Measurements from ENCODE around the gene SERPINA10. TPM values are rescaled to one million over a fixed set of nuclear protein-coding genes. Genes with fewer than 3 reads are reported as not detected.
A peak's percentile ranks its signal among the peaks of the same experiment; 100 is the strongest.
"Not testable (repeated sequence)": the region's sequence is repeated elsewhere in the genome, so short reads cannot be mapped to it uniquely, and the experiment has no call there.

Gene SERPINA10
- total RNA-seq, 1 experiment from 2014 or later = 0.04 TPM

GRCh38 chr14:94276898-94277561 is 16.0 kb downstream of the SERPINA10 start:
- POLR2A ChIA-PET; H3K27me3 Mint-ChIP-seq (ENCODE audit: low read depth); ATAC-seq; H3K4me3 Mint-ChIP-seq; H3K4me1 Mint-ChIP-seq; H3K9me3 Mint-ChIP-seq; DNase-seq (ENCODE audit: low spot score); H3K36me3 Mint-ChIP-seq: not testable (repeated sequence)
- peak; percentile 74 for TF ChIP-seq GABPB1 (CRISPR knock-in tag; IDR thresholded peaks at IDR 0.05)
- TF ChIP-seq USF2 (CRISPR knock-in tag; IDR thresholded peaks at IDR 0.05) = 0 out of 2 replicates have a peak, but pooled peaks have one; percentile 31
- 0 out of 2 replicates have a peak overlapping the region, but pooled peaks have one; percentile 49 for H3K27ac Mint-ChIP-seq
- CTCF ChIA-PET = interaction anchor here (0.9 to 2.1 kb wide), 3 partner anchors 12 to 145 kb away, joined by 3 to 6 read pairs (median 4); no protein-coding TSS in a partner anchor

- Mint-ChIP-seq H3K4me1 (no peaks in the 10 kb centered on the region), H3K27me3 (ENCODE audit: low read depth) (no peaks in the 10 kb centered on the region), H3K4me3 (no peak overlapping the region), H3K9me3 (no peaks in the 10 kb centered on the region), H3K27ac (no peak overlapping the region), H3K36me3 (no peaks in the 10 kb centered on the region)
- CTCF ChIA-PET = no interaction called here
- POLR2A ChIA-PET = no interaction called here
- TF ChIP-seq ZSCAN18 (CRISPR knock-in tag; IDR thresholded peaks at IDR 0.05) = no peak
- TF ChIP-seq MLX (CRISPR knock-in tag; IDR thresholded peaks at IDR 0.05) = no peak
- no peak for TF ChIP-seq AR (CRISPR knock-in tag; IDR thresholded peaks at IDR 0.05)
- ATAC-seq (no peak), DNase-seq (ENCODE audit: low spot score) (no peak)
Observed at GRCh38 chr14:94269156-94269555, 23.9 kb downstream of the SERPINA10 start.

GRCh38 chr14:94268582-94268981 is 24.5 kb downstream of the SERPINA10 start:
- H3K36me3 Mint-ChIP-seq; H3K9me3 Mint-ChIP-seq; CTCF ChIA-PET; H3K27ac Mint-ChIP-seq; POLR2A ChIA-PET; H3K4me3 Mint-ChIP-seq; ATAC-seq; DNase-seq (ENCODE audit: low spot score); H3K27me3 Mint-ChIP-seq (ENCODE audit: low read depth); H3K4me1 Mint-ChIP-seq: not testable (repeated sequence)

- peaks cover 16% of the 10 kb centered on the region for H3K36me3 Mint-ChIP-seq
- H3K4me3 Mint-ChIP-seq = no peak overlapping the region
- DNase-seq (ENCODE audit: low spot score) (no peak), ATAC-seq (no peak)
- no peaks in the 10 kb centered on the region for H3K4me1 Mint-ChIP-seq
- CTCF ChIA-PET = no interaction called here
- H3K9me3 Mint-ChIP-seq = peaks cover 12% of the 10 kb centered on the region
- H3K27ac Mint-ChIP-seq = no peak overlapping the region
- H3K27me3 Mint-ChIP-seq (ENCODE audit: low read depth) = no peaks in the 10 kb centered on the region
- POLR2A ChIA-PET = no interaction called here
- no peak for TF ChIP-seq FOXK1 (CRISPR knock-in tag; IDR thresholded peaks at IDR 0.05)
- TF ChIP-seq JAZF1 (CRISPR knock-in tag; IDR thresholded peaks at IDR 0.05) = no peak
- TF ChIP-seq AFF4 (CRISPR knock-in tag; IDR thresholded peaks at IDR 0.05; ENCODE audit: borderline replicate concordance) = no peak
- TF ChIP-seq NFYB (CRISPR knock-in tag; conservative IDR thresholded peaks at IDR 0.05; ENCODE audit: low read depth) = no peak
- TF ChIP-seq SOX15 (CRISPR knock-in tag; IDR thresholded peaks at IDR 0.05) = no peak
- TF ChIP-seq ETV6 (CRISPR knock-in tag; IDR thresholded peaks at IDR 0.05) = no peak
- TF ChIP-seq USF1 (CRISPR knock-in tag; IDR thresholded peaks at IDR 0.05) = no peak
- no peak for TF ChIP-seq STAT6 (CRISPR knock-in tag; conservative IDR thresholded peaks at IDR 0.05; ENCODE audit: low read depth)
- TF ChIP-seq OVOL2 (CRISPR knock-in tag; IDR thresholded peaks at IDR 0.05; ENCODE audit: borderline replicate concordance) = no peak
- TF ChIP-seq ZNF423 (CRISPR knock-in tag; IDR thresholded peaks at IDR 0.05) = no peak
Observed at GRCh38 chr14:94267352-94267751, 25.7 kb downstream of the SERPINA10 start.
